K562 (cell line): ENCODE results near the gene SEC24B. TPM values are rescaled to one million over a fixed set of nuclear protein-coding genes. Genes with fewer than 3 reads are reported as not detected.
A peak's percentile ranks its signal among the peaks of the same experiment; 100 is the strongest.

Source experiments
- ARID1B ChIP-seq: fragments of 450-650 bp; IDR thresholded peaks from 2 replicates; pipeline ENCODE4 v1.6.1; 2016; ENCODE audit warnings: antibody characterized with exemption, mild to moderate bottlenecking, inconsistent platforms
- CREBBP ChIP-seq: IDR thresholded peaks from one replicate; pipeline ENCODE4 v1.6.1; 2012; ENCODE audit warnings: low read depth, mild to moderate bottlenecking, control low read depth, inconsistent platforms, low read length
- EP300 ChIP-seq: IDR thresholded peaks from 2 replicates; pipeline ENCODE4 v1.6.1; 2012; ENCODE audit warnings: low read length, improper control_type of control experiment
- ESRRB ChIP-seq: fragments of 250-450 bp; sonication (Bioruptor Pico); IDR thresholded peaks from 2 replicates; pipeline ENCODE4 v1.5.0; 2020; ENCODE audit warnings: mild to moderate bottlenecking, moderate library complexity, borderline replicate concordance
- FOSL1 ChIP-seq: fragments of 200-800 bp; sonication (Bioruptor generic); conservative IDR thresholded peaks from 2 replicates; pipeline ENCODE4 v1.6.1; 2016; ENCODE audit warnings: missing genetic modification characterization, missing compliant biosample characterization
- HNRNPK ChIP-seq: fragments of 200-400 bp; formaldehyde crosslinking; IDR thresholded peaks from one replicate; pipeline ENCODE4 v1.6.1; 2018; ENCODE audit warnings: mild to moderate bottlenecking, low read depth, low read length; ENCODE audit not compliant: poor library complexity, severe bottlenecking
- KDM4B ChIP-seq, 2 experiments: fragments of 450-650 bp in 1 of 2; sonication (generic) in 1 of 2; IDR thresholded peaks; 2 replicates each; pipeline ENCODE4 v1.6.1; 2016 to 2017; ENCODE audit warnings: borderline replicate concordance in 2 of 2, antibody characterized with exemption in 1 of 2, low read depth in 1 of 2, mild to moderate bottlenecking in 1 of 2
- MIER1 ChIP-seq: fragments of 450-650 bp; IDR thresholded peaks from 2 replicates; pipeline ENCODE4 v1.6.1; 2016; ENCODE audit warnings: antibody characterized with exemption, mild to moderate bottlenecking, low read depth
- MTA2 ChIP-seq: fragments of 450-650 bp; IDR thresholded peaks from 2 replicates; pipeline ENCODE4 v1.6.1; 2016; ENCODE audit warnings: low read depth
- NFATC3 ChIP-seq: fragments of 450-650 bp; IDR thresholded peaks from 2 replicates; pipeline ENCODE4 v1.6.1; 2017; ENCODE audit warnings: mild to moderate bottlenecking
- NRF1 ChIP-seq, 2 experiments: fragments of 450-650 bp; IDR thresholded peaks in 1 of 2; conservative IDR thresholded peaks in 1 of 2; 2 replicates each; pipeline ENCODE4 v1.6.1; 2014; ENCODE audit warnings: mild to moderate bottlenecking in 2 of 2
- POLR3A ChIP-seq: IDR thresholded peaks from 2 replicates; pipeline ENCODE4 v1.6.1; 2011; ENCODE audit warnings: borderline replicate concordance, mild to moderate bottlenecking, moderate library complexity; ENCODE audit not compliant: insufficient read length, insufficient read depth; ENCODE audit errors: extremely low read depth
- SREBF2 ChIP-seq: sonication (generic); formaldehyde crosslinking; IDR thresholded peaks from 2 replicates; pipeline ENCODE4 v1.4.0; 2020; ENCODE audit warnings: mild to moderate bottlenecking, missing genetic modification reagents
- SUPT5H ChIP-seq: fragments of 450-650 bp; IDR thresholded peaks from 2 replicates; pipeline ENCODE4 v1.6.1; 2016
- polyA plus RNA-seq, 8 experiments: library from polyadenylated mRNA; depleted of rRNA in 4 of 8; stranded (reverse) in 5 of 8; unstranded in 3 of 8; fragments of >200 nt; fragmentation: Nextera tagmentation in 2 of 8; fragmentation: Illumina TruSeq in 1 of 8; extraction: Ambion mirVana in 2 of 8; extraction: Trizol in 1 of 8; gene quantifications; 2 replicates each; pipeline versions ENCODE4 v1.2.1 to v1.2.3, GENCODE V29; 2011 to 2014; ENCODE audit warnings: inconsistent platforms in 1 of 8, missing spikeins in 1 of 8
- total RNA-seq, 7 experiments: library from RNA; depleted of rRNA in 6 of 7; stranded (reverse); fragments of >200 nt in 6 of 7; fragmentation: Illumina TruSeq in 2 of 7; extraction: Trizol in 2 of 7; gene quantifications; 2 replicates each; pipeline versions ENCODE4 v1.2.1 to v1.2.3, GENCODE V29; 2011 to 2021; ENCODE audit warnings: low replicate concordance in 1 of 7
- TF ChIP-seq, protein P1 (sequence below), 2 experiments: fragments of 450-650 bp; IDR thresholded peaks; 2 replicates each; pipeline ENCODE4 v1.6.1; 2016
- TF ChIP-seq, protein P2 (sequence below): fragments of 250-450 bp; sonication (Bioruptor Pico); IDR thresholded peaks from 2 replicates; pipeline ENCODE4 v1.5.0; 2021

The SEC24B gene
- total and polyA plus RNA-seq, 9 of the 15 experiments (the other 6 are each of a cell fraction or from before 2014, with no cell fraction given) = 6.3 to 46.4 (median 17.1) TPM

DNA sequence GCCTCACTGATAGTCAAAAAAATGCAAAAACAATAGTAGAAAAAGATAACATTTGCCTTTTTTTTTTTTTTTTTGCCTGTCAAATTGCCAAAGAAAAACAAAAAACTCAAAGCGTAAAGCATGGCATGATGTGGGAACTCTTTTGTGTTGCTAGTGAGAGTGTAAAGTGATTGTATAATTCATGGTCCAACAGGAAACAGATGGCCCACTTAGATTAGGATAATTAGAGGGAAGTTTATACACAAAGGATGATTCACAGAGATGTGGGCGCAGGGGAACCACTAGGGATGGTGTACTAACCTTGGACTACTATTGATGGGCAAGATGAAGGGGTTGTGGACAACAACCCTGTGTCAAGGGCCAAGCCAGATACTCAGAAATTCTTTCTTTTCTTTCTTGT, 142.8 kb downstream of the SEC24B start (continued):
- TF ChIP-seq SREBF2 (CRISPR knock-in tag) (no peak), MTA2 (no peak), NFATC3 (no peak), ARID1B (peak; percentile 72), EP300 (peak; percentile 35; the same call in 1 of the 2 replicates), ESRRB (CRISPR knock-in tag) (no peak), MIER1 (no peak), NRF1 (conservative IDR thresholded peaks at IDR 0.05 in 1 of 2, IDR thresholded peaks at IDR 0.05 in 1 of 2) (no peak), SUPT5H (no peak), POLR3A (no peak), FOSL1 (tag) (peak; percentile 76), HNRNPK (no peak), CREBBP (no peak), KDM4B (IDR thresholded peaks at IDR 0.05; ENCODE audit: borderline replicate concordance in 2 of 2, low read depth in 1 of 2) (no peak)
- TF ChIP-seq, protein P1, sequence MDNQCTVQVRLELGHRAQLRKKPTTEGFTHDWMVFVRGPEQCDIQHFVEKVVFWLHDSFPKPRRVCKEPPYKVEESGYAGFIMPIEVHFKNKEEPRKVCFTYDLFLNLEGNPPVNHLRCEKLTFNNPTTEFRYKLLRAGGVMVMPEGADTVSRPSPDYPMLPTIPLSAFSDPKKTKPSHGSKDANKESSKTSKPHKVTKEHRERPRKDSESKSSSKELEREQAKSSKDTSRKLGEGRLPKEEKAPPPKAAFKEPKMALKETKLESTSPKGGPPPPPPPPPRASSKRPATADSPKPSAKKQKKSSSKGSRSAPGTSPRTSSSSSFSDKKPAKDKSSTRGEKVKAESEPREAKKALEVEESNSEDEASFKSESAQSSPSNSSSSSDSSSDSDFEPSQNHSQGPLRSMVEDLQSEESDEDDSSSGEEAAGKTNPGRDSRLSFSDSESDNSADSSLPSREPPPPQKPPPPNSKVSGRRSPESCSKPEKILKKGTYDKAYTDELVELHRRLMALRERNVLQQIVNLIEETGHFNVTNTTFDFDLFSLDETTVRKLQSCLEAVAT (IDR thresholded peaks at IDR 0.05) = no peak
- TF ChIP-seq, protein P2, sequence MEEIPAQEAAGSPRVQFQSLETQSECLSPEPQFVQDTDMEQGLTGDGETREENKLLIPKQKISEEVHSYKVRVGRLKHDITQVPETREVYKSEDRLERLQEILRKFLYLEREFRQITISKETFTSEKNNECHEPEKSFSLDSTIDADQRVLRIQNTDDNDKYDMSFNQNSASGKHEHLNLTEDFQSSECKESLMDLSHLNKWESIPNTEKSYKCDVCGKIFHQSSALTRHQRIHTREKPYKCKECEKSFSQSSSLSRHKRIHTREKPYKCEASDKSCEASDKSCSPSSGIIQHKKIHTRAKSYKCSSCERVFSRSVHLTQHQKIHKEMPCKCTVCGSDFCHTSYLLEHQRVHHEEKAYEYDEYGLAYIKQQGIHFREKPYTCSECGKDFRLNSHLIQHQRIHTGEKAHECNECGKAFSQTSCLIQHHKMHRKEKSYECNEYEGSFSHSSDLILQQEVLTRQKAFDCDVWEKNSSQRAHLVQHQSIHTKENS (CRISPR knock-in tag) = no peak
